GM18511 (cell line): ENCODE results near the gene IFFO2.
"Not testable (repeated sequence)": the region's sequence is repeated elsewhere in the genome, so short reads cannot be mapped to it uniquely, and the experiment has no call there.

Source experiments
- ATAC-seq: cut with Tn5 transposase; IDR thresholded peaks from one replicate; pipeline ENCODE4 v1.9.1; 2021; ENCODE audit warnings: mild to moderate bottlenecking, moderate library complexity; ENCODE audit not compliant: unreplicated experiment

IFFO2 gene

DNA sequence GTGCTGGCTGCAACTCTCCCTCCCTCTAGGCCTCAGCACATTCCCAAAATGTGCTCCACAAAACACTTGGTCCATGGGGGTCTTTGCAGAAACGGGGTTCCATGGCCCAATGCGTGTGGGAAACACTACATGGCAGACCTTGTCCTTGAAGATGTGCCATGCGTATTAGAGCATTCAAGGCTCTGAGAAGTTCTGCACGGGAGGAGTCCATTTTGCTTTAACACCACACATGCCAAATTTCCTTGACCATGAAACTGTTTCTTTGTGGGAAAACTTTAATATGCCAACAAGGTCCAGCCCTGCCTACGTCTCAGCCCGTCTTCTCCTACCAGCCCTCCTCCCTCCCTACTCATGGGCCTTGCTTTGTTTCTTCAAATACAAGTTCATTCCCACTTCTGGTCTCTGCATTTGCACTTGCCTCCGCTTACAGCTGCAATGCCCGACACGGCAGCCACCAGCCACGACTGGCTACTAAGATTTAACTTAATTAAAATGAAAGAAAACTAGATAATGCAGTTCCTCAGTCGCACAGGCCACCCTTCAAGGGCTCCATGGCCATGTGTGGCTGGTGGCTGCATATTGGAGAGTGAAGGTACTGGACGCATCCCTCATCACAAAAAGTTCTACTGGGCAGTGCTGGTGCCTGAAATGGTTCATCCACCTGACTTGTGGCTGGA lies 77.8 kb downstream of the IFFO2 start:
- ATAC-seq, result no peak

DNA sequence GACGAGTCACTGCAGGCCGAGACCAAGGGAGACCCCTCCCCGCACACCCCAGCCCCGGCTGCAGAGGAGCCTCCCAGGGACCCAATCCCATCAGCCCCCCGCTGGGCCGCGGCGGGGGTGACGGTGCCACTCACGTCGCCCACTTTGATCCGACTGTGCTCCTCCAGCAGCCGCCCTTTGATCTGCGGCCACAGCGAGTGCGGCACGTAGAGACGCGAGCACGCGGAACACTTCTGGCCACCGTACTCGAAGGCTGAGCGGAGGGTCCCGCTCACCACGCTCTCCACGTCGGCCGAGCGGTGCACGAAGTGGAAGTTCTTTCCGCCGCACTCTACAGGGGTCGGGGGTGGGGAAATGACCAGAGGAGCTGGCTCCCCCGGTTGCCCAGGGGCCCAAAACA lies 79.2 kb downstream of the IFFO2 start:
- ATAC-seq, result no peak

DNA sequence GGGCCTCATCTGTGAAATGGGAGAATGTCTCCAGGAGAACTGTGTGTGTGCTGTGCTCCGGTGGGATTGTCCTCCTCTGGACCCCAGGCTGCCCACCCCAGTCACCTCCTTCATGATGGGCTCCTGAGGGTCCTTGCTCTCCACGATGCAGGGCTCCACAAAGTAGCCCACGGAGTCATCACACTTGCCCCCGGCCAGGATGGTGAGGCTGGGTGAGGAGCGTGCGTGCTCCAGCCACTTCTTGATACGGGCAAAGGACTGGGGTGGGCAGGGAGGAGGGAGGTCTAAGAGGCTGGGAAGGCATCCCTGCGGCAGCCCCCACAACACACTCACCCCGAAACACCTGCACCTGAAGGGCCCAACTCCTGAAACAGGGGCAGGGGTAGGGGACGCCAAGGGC lies 80.3 kb downstream of the IFFO2 start:
- ATAC-seq, result no peak

DNA sequence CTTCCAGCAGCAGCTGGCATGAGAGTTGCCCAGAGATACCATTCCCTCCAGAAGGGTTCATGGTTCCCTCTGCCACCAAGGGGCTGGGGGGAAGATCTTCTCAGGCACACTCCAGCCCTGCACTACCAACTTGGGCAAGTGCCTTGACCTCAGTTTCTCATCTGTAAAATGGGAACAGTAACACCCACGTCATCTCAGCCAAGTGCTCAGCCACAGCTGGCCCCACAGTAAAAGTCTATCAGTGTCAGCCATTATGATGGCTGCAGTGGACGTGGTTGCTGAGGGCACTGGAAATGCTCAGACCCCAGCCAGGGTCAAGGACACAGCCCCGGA lies 80.7 kb downstream of the IFFO2 start:
- ATAC-seq, result no peak

DNA sequence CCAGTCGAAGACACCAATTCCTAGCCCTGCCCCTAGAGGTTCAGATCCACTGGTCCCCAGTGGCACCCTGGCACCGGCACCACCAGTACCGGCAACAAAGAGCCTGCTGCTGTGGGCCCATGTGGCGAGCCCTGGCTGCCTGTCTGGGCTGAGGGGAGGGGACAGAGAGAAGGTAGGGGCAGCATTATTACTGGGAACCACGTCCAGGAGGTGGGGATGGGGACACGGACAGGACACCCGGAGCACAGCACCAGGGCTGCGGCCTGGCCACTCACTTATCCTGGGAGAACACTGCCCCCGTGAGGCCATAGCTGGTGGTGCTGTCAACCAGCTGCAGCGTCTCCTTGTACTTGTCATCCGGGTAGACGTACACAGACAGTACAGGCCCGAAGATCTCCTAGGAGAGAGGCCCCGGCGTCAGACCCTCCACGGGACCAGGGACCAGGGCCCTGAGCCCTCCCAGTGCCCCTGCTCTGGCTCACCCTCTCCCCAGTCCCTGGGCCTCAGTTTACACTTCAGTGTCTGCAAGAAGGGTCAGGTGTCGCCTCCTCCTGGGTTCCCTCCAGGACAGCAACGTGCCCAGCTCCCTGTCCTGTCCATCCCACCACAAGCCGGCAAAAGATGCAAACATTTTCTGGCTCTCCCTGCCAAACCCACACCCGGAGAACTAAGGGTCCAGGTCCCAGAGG lies 81.2 kb downstream of the IFFO2 start:
- ATAC-seq, result no peak

DNA sequence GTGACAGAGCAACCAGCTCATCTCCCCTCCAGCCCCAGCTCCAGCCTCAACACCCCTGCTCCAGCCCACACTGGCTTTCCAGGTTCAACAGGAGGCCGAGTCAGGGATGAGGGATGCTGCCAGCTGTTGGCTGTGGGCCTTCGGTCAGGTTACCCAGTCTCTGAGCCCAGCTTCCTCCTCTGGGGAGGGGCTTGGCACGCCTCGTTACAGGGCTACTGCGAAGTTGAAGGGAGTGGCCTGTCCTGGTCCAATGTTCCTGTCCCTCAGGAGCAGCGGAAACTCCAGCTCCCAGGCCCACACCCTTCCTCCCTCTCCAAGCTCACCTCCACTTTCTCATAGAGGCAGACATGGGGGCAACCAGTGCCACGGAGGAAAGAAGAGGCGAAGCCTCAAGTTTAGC lies 81.9 kb downstream of the IFFO2 start:
- no peak for ATAC-seq

DNA sequence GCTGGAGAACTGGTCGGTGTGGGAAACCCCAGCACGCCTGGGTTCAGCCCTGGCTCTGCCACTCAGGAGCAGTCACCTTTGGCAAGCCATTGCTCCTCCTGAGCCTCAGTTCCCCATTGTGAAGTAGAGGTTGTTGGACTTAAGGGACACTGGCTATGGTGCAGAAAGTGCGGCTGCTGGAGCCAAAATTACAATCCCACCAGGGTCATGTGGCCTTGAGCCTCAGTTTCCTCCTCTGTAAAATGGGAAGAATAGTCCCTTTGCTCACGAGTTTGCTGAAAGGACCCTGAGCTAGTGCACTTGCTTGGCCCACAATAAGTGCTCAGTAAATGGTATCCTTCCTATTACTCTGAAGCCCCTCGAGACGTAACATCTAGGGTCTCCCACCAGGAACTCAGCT lies 82.4 kb downstream of the IFFO2 start:
- ATAC-seq, result no peak

DNA sequence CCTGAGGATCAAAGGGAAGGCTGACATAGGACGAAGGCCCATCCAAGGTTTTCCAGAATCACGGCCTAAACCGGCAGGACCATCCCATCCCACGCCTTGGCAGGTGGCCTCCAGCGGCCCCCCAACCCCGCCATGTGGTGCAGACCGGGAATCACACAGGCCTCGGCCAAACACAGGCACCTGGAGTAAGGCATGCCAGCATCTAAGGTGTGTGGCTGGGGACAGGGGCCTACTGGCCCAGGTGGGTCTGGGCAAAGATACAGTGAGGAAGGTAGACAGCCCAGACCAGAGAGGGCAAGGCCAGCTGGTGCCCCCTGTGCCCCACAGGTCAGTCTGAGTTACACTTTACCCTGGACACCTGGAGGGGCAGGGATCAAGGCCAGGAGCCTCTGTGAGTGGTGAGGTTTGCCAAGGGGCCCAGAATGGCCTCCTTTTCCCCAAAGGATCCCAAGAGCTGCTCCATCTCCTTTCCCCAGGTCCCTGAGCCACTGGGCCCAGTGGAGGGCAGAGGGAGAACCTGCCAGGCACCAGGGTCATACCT lies 84.3 kb downstream of the IFFO2 start:
- no peak for ATAC-seq

DNA sequence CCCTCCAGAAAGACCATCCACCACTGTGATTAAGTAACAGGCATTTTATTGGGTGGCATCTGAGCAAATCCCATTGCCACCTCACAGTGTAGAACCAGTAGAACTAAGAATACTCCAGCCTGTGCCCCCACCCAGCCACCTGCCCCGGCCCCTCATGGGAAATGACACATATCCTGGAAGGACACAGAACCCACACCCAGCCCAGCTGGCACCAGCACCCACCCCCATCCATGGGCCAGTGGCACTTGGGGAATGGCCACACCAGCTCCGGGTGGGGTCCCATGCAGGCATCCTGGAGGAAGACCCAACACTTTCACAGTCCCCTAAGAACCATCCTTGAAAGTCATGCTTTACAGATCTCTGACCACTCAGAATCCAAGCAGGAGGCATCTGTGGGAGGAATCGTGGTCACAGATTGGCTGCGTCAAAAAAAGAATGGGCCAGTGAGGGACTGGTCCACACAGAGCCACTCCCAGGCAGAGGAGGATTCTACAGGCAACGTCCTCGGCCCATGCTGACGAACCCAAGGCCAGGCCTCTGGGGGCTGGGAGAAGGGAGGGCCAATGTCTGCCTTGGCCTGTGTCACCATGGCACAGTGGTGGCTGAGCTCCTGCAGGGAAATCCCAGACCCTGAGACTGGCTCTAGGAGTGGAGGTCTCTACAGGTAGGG lies 84.9 kb downstream of the IFFO2 start:
- no peak for ATAC-seq

DNA sequence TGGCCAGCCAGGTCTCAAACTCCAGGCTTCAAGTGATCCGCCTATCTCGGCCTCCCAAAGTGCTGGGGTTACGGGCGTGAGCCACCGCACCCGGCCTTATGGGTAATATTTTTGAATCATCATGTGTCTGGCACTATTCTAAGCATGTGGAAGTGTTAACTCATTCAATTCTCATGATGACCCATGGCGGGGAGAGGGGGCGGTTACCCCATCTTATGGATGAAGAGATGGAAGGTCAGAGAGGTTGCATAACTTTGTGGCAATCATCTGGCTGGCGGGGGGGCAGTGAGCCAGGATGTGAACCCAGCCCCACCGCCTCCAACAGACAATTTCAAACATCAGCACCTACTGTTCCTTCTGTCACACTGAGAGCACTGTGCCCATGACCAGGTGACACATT lies 85.5 kb downstream of the IFFO2 start:
- ATAC-seq, result no peak

DNA sequence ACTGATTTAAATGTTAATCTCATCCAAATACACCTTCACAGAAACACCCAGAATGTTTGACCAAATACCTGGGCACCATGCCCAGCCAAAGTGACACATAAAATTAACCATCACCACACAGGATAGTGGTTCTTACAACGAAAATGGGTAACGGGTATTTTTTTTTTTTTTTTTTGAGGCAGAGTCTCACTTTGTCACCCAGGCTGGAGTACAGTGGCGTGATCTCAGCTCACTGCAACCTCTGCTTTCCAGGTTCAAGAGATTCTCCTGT lies 85.9 kb downstream of the IFFO2 start:
- ATAC-seq, result not testable (repeated sequence)

DNA sequence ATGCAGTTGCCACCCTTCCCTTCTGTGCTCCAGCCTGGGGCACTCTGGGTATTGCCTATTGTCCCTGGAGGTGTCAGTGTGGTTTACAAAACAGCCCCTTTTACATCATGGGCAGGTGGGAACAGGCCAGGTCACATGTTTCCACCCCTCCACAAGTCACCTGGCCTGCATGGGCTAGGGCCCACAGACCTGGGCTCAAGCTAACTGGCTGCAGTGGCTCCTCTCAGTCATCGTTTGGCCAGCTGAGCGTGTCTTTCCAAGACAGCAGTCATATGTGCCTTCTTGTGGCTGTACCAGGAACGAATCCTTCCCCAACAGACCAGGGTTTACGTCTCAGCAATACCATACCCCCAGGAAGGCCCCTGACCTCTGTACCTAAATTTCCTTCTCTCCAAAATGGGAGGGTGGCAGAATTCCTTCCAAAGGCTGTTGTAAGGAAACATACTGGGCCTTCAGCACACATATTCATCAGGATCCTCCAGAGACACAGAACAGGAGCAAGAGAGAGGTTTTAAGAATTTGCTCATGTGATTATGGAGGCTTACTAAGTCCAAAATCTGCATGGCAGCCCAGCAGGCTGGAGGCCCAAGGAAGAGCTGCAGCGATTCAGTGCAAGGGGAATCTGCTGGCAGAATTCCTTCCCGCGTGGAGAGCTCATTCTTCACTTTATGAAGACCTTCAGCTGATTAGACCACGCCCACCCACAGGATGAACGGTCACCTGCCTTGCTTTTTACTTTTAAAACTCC lies 86.5 kb downstream of the IFFO2 start:
- no peak for ATAC-seq

DNA sequence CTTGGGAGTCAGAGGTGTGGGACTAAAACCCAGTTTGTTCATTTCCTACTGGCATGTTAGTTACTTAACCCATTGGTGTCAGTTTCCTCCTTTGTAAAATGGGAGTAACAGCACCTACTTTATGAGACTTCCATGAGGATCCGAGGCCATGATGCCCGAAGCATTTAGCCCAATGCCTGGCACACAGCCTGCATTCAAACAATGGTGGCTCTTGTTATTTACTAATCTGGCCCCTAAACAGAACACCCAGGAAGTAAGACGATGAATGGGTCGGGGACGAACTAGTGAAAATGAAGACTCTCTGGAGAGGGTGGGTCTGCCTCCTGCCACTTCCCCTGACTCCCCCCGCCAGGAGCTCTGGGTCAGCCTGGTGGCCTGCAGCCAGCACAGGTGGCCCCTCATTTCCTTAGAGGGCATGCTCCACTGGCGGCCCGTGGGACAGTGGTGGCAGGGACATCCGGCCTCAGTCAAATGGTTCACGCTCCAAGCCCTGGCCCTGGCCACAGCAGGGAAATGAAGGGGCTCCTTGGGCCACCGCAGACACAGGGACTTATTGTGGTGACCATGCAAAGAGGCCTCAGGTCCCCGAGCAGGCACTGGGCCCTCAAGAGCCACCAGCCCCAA lies 87.6 kb downstream of the IFFO2 start:
- ATAC-seq, result no peak

DNA sequence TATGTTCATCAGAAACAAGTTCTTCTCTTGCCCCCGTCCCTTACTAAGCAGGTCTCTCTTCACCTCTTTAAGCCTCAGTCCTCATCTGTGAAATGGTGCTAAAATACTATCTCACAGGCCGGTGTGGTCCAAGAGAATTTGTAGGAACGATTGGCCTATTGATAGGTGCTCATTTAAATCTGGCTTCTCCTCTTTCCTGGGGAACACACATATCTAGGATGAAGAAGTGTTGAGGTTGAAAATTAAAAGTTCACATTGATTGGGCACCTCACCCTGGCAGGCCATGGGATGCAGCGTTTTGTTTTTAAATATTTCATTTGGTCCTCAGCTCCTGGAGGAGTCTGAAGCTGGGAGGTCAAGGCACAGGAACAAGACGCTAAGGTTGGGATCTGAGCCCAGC lies 88.1 kb downstream of the IFFO2 start:
- no peak for ATAC-seq

DNA sequence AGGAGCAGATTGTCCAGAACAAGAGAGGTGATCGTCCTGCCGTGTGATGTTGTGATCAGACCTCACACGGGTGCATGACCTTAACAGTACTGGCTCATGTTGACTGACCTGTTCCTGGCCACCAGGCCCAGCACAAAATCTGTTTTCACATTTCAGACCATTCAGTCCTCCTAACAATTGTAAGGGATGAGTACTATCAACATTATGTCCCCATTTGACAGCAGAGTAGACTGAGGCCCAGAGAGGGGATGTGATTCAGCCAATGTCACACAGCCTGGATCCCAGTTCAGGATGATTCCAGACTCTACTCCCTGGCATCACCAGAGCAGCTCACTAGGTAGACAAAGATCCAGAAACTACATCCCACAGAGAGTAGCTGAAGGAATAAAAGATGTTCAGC lies 89.6 kb downstream of the IFFO2 start:
- no peak for ATAC-seq

DNA sequence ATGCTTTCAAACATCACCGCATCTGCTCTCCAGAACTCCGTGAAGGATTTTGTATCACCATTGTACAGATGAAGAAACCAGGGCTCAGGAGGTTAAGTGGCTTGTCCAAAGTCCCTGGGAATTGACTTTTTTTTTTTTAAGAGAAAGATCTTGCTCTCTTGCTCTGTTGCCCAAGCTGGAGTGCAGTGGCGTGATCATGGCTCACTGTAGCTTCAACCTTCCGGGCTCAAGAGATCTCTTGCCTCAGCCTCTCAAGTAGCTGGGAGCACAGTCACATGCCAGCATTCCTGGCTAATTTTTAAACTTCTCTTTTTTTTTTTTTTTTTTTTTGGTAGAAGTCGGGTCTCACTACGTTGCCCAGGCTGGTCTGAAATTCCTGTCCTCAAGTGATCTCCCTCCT lies 90.2 kb downstream of the IFFO2 start:
- ATAC-seq, result no peak

DNA sequence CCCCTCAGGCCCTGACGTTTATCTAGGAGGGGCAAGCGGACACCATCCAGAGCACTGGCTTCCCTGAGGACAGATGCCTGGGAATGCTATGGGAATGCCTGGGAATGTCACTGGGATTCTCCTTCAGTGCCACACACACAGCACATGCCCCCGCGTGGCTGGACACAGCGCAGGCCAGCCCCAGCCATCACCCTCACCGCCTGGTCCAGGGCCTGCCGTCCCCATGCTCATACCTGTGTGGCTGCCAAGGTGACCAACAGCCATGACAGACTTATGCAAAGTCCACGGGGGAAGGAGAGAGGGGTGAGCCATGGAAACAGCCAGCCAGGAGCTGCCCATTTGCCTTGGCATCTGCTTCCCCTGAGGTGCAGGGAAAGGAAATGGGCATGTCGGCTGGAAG lies 91.3 kb downstream of the IFFO2 start:
- no peak for ATAC-seq

DNA sequence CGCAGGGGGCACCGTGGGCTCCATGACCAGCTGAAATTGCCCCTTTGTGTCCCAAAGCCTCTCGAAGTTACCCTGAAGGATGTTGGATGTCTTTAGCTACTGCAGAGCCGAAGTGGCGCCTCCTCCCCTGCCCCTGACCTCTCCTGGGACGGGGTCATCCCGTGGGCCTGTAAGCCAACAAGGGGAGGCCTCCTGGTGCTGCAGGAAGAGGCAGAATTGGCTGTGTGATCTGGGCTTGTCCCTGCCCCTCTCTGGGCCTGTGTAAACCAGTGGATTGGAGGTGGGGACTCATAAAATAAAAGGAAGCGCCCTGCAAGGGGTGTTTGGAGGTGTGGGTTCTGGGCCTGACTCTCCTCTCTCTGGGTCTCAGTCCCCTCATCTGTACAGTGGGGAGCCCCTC lies 94.9 kb downstream of the IFFO2 start:
- ATAC-seq, result no peak

DNA sequence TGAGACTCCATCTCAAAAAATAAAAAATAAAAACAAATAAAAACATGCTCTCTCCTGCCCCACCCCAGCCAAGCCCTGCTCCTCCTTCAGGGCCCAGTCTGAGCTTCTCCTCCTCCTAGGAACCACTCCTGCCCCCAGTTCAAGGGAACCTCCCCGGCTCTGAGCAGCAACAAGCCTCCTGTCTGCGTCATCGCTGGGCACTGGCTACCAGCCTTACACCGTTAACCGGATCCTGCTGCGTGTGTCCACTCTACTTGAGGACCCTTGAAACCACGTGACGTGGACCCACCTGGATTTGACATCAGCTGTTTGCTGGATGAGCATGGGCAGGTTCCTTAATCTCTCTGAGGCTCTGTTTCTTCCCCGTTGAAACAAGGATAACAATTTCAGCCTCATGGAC lies 95.4 kb downstream of the IFFO2 start:
- ATAC-seq, result no peak

DNA sequence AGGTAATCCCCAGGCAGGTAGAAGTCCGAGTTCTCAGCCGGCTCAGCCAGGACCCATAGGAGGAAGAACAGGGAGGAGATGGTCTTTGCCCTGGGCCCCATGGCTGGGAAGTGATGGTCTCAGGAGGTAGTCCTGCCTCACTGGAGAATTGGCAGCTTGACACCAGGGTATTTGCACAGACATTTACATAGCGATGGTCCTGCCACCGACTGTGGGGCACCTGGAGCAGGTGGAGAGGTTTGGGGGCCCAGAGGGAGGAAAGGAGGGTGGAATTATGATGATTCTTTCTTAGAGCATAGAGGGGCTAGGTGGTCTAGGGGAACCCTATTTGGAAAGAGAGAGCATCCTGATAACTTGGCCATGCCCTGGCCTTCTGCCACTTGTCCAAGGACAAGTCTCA lies 96.9 kb downstream of the IFFO2 start, which contains the start of gene TAS1R2:
Gene TAS1R2 (minus strand): TSS at position 101 of the 400 bp plus-strand sequence. CDS start 0 bp downstream, at position 101.
- ATAC-seq, result no peak

DNA sequence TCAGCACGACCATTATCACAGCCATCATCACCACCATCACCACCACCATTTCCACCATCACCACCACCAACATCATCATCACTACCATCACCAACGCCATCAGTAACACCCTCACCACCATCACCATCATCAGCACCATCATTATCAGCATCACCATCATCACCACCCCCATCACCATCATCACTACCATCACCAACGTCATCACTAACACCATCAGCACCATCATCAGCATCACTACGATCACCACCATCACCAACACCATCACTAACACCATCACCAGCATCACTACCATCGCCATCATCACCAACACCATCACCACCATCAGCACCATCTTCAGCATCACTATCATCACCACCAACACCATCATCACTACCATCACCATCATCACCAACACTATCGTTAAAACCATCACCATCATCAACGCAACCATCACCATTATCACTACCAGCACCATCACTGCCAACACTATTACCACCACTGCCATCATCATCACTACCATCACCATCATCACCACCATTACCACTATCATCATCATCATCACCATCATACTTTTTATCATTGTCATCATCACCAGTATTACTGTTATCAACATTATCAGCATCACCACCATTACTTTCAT lies 98.3 kb downstream of the IFFO2 start:
- ATAC-seq, result no peak
